Stimulated activated effector memory CD8-positive, alpha-beta T cell treated with anti-CD3 and anti-CD28 coated beads, Interleukin-12 subunit alpha, Interleukin-12 subunit beta, amount 100 ng/mL, for 72 hours (primary cell): ENCODE results near the gene TRIM15.
"Not testable (repeated sequence)": the region's sequence is repeated elsewhere in the genome, so short reads cannot be mapped to it uniquely, and the experiment has no call there.

Source experiments
- ATAC-seq: fragments of 150-1000 bp; cut with Tn5 transposase; 2 replicates; pipeline ENCODE4 v1.10.0; 2021
- DNase-seq, 2 donors: peaks; one replicate each; pipeline ENCODE4 v3.0.0; 2021 to 2022; ENCODE audit warnings: low spot score in 2 of 2
- H3K27ac Mint-ChIP-seq: one replicate; pipeline ENCODE4 v1.8.0; 2022; ENCODE audit warnings: mild to moderate bottlenecking, mixed read lengths
- H3K36me3 Mint-ChIP-seq: one replicate; pipeline ENCODE4 v1.8.0; 2022; ENCODE audit warnings: mild to moderate bottlenecking, mixed read lengths
- H3K4me1 Mint-ChIP-seq: one replicate; pipeline ENCODE4 v1.8.0; 2022; ENCODE audit warnings: mixed read lengths
- H3K4me3 Mint-ChIP-seq: one replicate; pipeline ENCODE4 v1.8.0; 2022; ENCODE audit warnings: mild to moderate bottlenecking, mixed read lengths
- H3K9me3 Mint-ChIP-seq: one replicate; pipeline ENCODE4 v1.8.0; 2022; ENCODE audit warnings: mixed read lengths

The TRIM15 gene

DNA sequence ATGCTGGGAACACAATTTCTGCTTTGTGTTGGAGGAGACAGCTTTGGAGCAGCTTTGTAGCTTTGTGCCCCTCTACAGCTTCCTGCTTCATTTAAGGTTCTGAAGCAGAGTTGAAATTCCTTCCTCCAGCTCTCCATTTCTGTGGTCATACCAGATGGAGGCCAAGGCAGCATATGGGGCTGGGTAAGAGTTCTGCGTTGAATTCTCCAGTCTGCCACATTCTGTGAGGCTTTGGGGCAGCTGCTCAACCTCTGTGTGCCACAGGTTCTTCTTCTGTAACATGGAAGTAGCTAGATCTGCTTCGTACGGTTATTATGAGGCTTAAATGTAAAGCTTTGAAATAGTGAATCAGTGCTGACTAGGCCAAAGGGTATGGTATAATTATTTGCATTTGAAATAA is 52.8 kb downstream of the TRIM15 start:
- no peak for DNase-seq
- H3K27ac Mint-ChIP-seq, result no peak overlapping the region
- H3K36me3 Mint-ChIP-seq, result peaks cover 25% of the 10 kb centered on the region
- peaks cover 39% of the 10 kb centered on the region for H3K4me1 Mint-ChIP-seq
- H3K4me3 Mint-ChIP-seq, result peak overlapping the region; percentile 95
- ATAC-seq, result no peak
- no peaks in the 10 kb centered on the region for H3K9me3 Mint-ChIP-seq

DNA sequence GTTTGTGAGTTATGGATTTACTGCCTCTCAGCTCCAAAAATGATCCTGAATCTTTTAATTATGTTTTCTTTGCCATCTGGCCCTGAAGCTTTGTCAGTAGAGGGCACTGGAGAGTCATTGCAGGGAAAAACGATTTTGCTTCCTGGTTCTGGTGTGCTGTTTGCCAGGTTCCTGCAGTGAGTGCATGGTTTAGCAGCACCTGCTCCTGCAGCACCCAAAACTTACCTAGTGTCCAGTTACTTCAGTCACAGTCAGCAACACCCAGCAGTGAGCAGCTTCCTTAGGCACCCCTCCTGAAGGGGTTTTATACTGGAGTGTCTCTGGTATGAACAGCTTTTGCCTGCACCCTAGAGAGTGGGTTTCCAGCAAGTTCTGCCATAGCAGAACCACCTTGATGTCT is 55.9 kb downstream of the TRIM15 start:
- H3K27ac Mint-ChIP-seq, result no peak overlapping the region
- peaks cover 4% of the 10 kb centered on the region for H3K9me3 Mint-ChIP-seq
- H3K4me1 Mint-ChIP-seq, result peaks cover 14% of the 10 kb centered on the region
- H3K4me3 Mint-ChIP-seq, result no peak overlapping the region
- H3K36me3 Mint-ChIP-seq, result no peaks in the 10 kb centered on the region
- peak; percentile 58 for ATAC-seq
- peak in 1 of 2 donors; percentile 66 for DNase-seq

DNA sequence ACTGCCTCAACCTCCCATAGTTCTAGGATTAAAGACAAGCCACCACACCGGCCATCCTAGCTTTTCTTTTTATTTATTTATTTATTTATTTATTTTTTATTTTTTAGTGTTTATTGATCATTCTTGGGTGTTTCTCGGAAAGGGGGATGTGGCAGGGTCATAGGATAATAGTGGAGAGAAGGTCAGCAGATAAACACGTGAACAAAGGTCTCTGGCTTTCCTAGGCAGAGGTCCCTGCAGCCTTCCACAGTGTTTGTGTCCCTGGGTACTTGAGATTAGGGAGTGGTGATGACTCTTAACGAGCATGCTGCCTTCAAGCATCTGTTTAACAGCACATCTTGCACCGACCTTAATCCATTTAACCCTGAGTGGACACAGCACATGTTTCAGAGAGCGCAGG is 58.0 kb downstream of the TRIM15 start:
- H3K36me3 Mint-ChIP-seq, H3K4me1 Mint-ChIP-seq, H3K27ac Mint-ChIP-seq, ATAC-seq, DNase-seq, H3K9me3 Mint-ChIP-seq, H3K4me3 Mint-ChIP-seq: not testable (repeated sequence)

DNA sequence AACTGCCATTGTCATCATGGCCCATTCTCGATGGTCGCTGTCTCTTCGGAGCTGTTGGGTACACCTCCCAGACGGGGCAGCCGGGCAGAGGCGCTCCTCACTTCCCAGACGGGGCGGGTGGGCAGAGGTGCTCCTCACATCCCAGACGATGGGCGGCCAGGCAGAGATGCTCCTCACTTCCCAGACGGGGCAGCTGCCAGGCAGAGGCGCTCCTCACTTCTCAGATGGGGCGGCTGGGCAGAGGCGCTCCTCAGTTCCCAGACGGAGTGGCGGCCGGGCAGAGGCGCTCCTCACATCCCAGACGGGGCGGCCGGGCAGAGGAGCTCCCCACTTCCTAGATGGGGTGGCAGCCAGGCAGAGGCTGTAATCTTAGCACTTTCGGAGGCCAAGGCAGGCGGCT is 58.6 kb downstream of the TRIM15 start:
- H3K36me3 Mint-ChIP-seq, H3K4me1 Mint-ChIP-seq, ATAC-seq, DNase-seq, H3K4me3 Mint-ChIP-seq, H3K9me3 Mint-ChIP-seq, H3K27ac Mint-ChIP-seq: not testable (repeated sequence)
